Ishikawa (cell line): ENCODE results near the gene ATAD2B.

Source experiments
- CEBPB ChIP-seq: IDR thresholded peaks from 2 replicates; pipeline ENCODE4 v1.6.1; 2012
- CREB1 ChIP-seq: IDR thresholded peaks from 2 replicates; pipeline ENCODE4 v1.6.1; 2012; ENCODE audit warnings: low read depth
- EGR1 ChIP-seq: IDR thresholded peaks from 2 replicates; pipeline ENCODE4 v1.6.1; 2012
- EP300 ChIP-seq: IDR thresholded peaks from 2 replicates; pipeline ENCODE4 v1.6.1; 2012; ENCODE audit warnings: borderline replicate concordance
- FOXM1 ChIP-seq: IDR thresholded peaks from 2 replicates; pipeline ENCODE4 v1.6.1; 2012; ENCODE audit warnings: low read depth, borderline replicate concordance
- NFIC ChIP-seq: IDR thresholded peaks from 2 replicates; pipeline ENCODE4 v1.6.1; 2012
- RAD21 ChIP-seq: IDR thresholded peaks from 2 replicates; pipeline ENCODE4 v1.6.1; 2012; ENCODE audit warnings: low read depth
- REST ChIP-seq: IDR thresholded peaks from 2 replicates; pipeline ENCODE4 v1.6.1; 2012; ENCODE audit warnings: low read depth, mild to moderate bottlenecking
- TAF1 ChIP-seq: IDR thresholded peaks from 2 replicates; pipeline ENCODE4 v1.6.1; 2012; ENCODE audit warnings: low read depth, mild to moderate bottlenecking
- TCF12 ChIP-seq: IDR thresholded peaks from 2 replicates; pipeline ENCODE4 v1.6.1; 2012; ENCODE audit warnings: low read depth
- TEAD4 ChIP-seq: IDR thresholded peaks from 2 replicates; pipeline ENCODE4 v1.6.1; 2012
- YY1 ChIP-seq: IDR thresholded peaks from 2 replicates; pipeline ENCODE4 v1.6.1; 2012; ENCODE audit warnings: low read depth
- ZBTB7A ChIP-seq: IDR thresholded peaks from 2 replicates; pipeline ENCODE4 v1.6.1; 2012; ENCODE audit warnings: low read depth
- TF ChIP-seq, protein P1 (sequence below): IDR thresholded peaks from 2 replicates; pipeline ENCODE4 v1.6.1; 2012
- TF ChIP-seq, protein P2 (sequence below): IDR thresholded peaks from 2 replicates; pipeline ENCODE4 v1.6.1; 2012

Gene ATAD2B

GRCh38 chr2:23722255-23722654 is 204.7 kb downstream of the ATAD2B start:
- TF ChIP-seq EP300 (no peak), FOXM1 (no peak), ZBTB7A (no peak), CEBPB (no peak), RAD21 (no peak), NFIC (no peak), TEAD4 (no peak), YY1 (no peak), TAF1 (no peak), CREB1 (no peak), EGR1 (no peak)
- TF ChIP-seq, protein P1, sequence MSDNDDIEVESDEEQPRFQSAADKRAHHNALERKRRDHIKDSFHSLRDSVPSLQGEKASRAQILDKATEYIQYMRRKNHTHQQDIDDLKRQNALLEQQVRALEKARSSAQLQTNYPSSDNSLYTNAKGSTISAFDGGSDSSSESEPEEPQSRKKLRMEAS = no peak
- TF ChIP-seq, protein P2, sequence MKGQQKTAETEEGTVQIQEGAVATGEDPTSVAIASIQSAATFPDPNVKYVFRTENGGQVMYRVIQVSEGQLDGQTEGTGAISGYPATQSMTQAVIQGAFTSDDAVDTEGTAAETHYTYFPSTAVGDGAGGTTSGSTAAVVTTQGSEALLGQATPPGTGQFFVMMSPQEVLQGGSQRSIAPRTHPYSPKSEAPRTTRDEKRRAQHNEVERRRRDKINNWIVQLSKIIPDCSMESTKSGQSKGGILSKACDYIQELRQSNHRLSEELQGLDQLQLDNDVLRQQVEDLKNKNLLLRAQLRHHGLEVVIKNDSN = no peak

DNA sequence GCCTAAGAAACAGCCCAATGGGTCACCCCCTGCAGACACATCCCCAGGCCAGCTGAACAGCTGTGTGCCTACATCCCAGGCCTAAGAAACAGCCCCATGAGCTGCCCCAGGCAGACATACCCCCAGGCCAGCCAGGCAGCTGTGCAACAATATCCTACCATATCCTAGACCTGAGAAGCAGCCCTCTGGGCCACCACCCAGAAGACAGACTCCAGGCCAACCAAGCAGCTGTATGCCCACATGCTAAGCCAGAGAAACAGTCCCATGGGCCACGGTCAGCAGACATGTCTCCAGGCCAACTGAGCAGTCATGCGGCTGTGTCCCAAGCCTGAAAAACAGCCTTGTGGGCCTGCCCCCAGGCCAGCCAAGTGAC is 205.5 kb downstream of the ATAD2B start:
- TF ChIP-seq FOXM1 (no peak), NFIC (no peak), EP300 (no peak), REST (no peak), CREB1 (no peak), EGR1 (no peak), YY1 (no peak), TCF12 (no peak), CEBPB (no peak), ZBTB7A (no peak), TAF1 (no peak)
- TF ChIP-seq, protein P1 = no peak
- TF ChIP-seq, protein P2 = no peak

GRCh38 chr2:23720705-23721453 is 206.0 kb downstream of the ATAD2B start:
- TF ChIP-seq CREB1 (no peak), CEBPB (no peak), TCF12 (no peak), EGR1 (no peak), TEAD4 (no peak)

- no peak for TF ChIP-seq RAD21
- no peak for TF ChIP-seq YY1
Observed at GRCh38 chr2:23719716-23720115, 207.2 kb downstream of the ATAD2B start.

DNA sequence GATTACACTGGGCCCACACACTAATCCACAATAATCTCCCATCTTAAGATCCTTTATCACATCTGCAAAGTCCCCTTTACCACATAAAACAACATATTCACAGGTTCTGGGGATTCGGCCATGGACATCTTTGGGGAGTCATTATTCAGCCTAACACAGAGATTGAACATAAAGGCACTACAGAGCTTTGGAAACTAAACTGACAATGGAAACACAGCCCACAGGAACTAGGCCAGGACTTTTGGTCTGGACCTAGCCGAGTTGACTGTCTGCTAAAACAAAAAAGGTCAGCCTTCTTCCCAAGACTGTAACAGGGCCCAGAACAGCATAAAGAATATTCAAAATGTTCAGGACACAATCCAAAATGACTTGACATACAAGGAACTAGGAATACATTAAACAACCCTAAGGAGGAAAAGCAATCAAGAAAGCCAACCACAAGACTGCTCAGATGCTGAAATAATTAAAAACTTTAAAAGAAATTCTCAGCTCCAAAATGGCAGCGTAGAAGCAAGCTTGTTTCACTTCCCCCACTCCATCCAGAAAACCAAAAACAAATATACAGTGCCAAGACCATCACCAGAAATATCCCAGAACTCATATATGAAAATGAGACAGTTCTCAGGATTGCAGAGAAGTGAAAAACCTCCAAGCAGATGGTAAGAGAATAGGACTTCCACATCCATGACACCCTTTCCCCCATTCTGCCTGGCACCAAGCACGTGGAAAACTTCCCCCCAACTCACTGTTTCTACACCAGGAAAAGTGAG is 207.8 kb downstream of the ATAD2B start:
- TF ChIP-seq YY1 (no peak), FOXM1 (no peak), CEBPB (no peak), EP300 (no peak), EGR1 (no peak), ZBTB7A (no peak)
- TF ChIP-seq, protein P1 = no peak
- TF ChIP-seq, protein P2 = no peak

DNA sequence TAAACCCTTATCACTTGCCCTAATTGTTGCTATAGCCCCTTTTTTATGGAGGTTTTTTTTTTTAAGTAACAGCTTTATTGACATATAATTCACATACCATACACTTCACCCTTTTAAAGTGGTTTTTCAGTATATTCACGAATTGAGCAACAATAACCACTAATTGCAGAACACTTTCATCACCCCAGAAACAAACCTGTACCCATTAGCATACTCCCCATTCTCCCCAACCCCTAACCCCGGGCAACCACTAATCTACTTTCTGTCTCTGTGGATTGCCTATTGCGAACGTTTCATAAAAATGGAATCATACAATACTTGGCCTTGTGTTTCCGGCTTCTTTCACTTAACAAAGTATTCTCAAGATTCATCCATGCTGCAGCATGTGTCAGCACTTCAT is 213.6 kb downstream of the ATAD2B start:
- TF ChIP-seq YY1 (no peak), TCF12 (no peak), EGR1 (no peak), NFIC (no peak), TEAD4 (no peak), CREB1 (no peak), EP300 (no peak), REST (no peak), FOXM1 (no peak), TAF1 (no peak), ZBTB7A (no peak), RAD21 (no peak), CEBPB (no peak)
- TF ChIP-seq, protein P1 = no peak
- TF ChIP-seq, protein P2 = no peak
